ENCODE data around the gene TTC3. TPM values are rescaled to one million over a fixed set of nuclear protein-coding genes. Genes with fewer than 3 reads are reported as not detected.

Gene TTC3
- total RNA-seq, 1 experiment from 2014 or later, result 29.0 TPM

- Mint-ChIP-seq H3K9me3 (no peaks in the 10 kb centered on the region), H3K4me1 (peaks cover 14% of the 10 kb centered on the region), H3K4me3 (no peak overlapping the region), H3K27me3 (ENCODE audit: low read depth) (no peaks in the 10 kb centered on the region), H3K27ac (no peak overlapping the region), H3K36me3 (peaks cover 2% of the 10 kb centered on the region; the same call in 1 of the 2 replicates)
- ATAC-seq (no peak), DNase-seq (ENCODE audit: low spot score) (no peak)
- ChIA-PET CTCF (no interaction called here), POLR2A (interaction anchor here (0.7 kb wide), 1 partner anchor 628 kb away, joined by 3 read pairs; no protein-coding TSS in a partner anchor)
- no peak for TF ChIP-seq NR3C1 (CRISPR knock-in tag; conservative IDR thresholded peaks at IDR 0.05; ENCODE audit: low read depth)
- TF ChIP-seq E2F1 (CRISPR knock-in tag; IDR thresholded peaks at IDR 0.05), result no peak
- TF ChIP-seq ZNF138 (CRISPR knock-in tag; conservative IDR thresholded peaks at IDR 0.05), result no peak
- no peak for TF ChIP-seq IRF1 (CRISPR knock-in tag; IDR thresholded peaks at IDR 0.05)
- TF ChIP-seq CBFB (CRISPR knock-in tag; IDR thresholded peaks at IDR 0.05; ENCODE audit: low read depth), result no peak
- TF ChIP-seq ARID4B (CRISPR knock-in tag; IDR thresholded peaks at IDR 0.05; ENCODE audit: borderline replicate concordance), result no peak
- TF ChIP-seq ZNF532 (CRISPR knock-in tag; IDR thresholded peaks at IDR 0.05; ENCODE audit: borderline replicate concordance), result no peak
- TF ChIP-seq CTCF (IDR thresholded peaks at IDR 0.05), result no peak
- TF ChIP-seq TP53 (CRISPR knock-in tag; IDR thresholded peaks at IDR 0.05), result no peak
- no peak for TF ChIP-seq NR2C2 (CRISPR knock-in tag; IDR thresholded peaks at IDR 0.05)
- no peak for TF ChIP-seq ERG (CRISPR knock-in tag; IDR thresholded peaks at IDR 0.05)
- no peak for TF ChIP-seq MLX (CRISPR knock-in tag; IDR thresholded peaks at IDR 0.05)
- no peak for TF ChIP-seq FOXP1 (CRISPR knock-in tag; IDR thresholded peaks at IDR 0.05; ENCODE audit: borderline replicate concordance)
- no peak for TF ChIP-seq CREB1 (CRISPR knock-in tag; IDR thresholded peaks at IDR 0.05)
- no peak for TF ChIP-seq MXD4 (CRISPR knock-in tag; IDR thresholded peaks at IDR 0.05; ENCODE audit: borderline replicate concordance)
- TF ChIP-seq RELA (CRISPR knock-in tag; IDR thresholded peaks at IDR 0.05; ENCODE audit: borderline replicate concordance), result no peak
- no peak for TF ChIP-seq SMAD4 (CRISPR knock-in tag; IDR thresholded peaks at IDR 0.05)
- no peak for TF ChIP-seq JAZF1 (CRISPR knock-in tag; IDR thresholded peaks at IDR 0.05)
Measured at GRCh38 chr21:37192019-37192418, 119.0 kb downstream of the TTC3 start.

Measured in WTC11 (cell line).